HEK293 (cell line): Measurements from ENCODE around the gene BID.

Source experiments
- GLI4 ChIP-seq: fragments of 450-650 bp; formaldehyde crosslinking; IDR thresholded peaks from 2 replicates; pipeline ENCODE4 v1.5.1; 2016; ENCODE audit warnings: missing biosample characterization, missing genetic modification characterization
- KLF8 ChIP-seq: fragments of 450-650 bp; formaldehyde crosslinking; IDR thresholded peaks from 2 replicates; pipeline ENCODE4 v1.5.1; 2016; ENCODE audit warnings: missing biosample characterization, missing genetic modification characterization
- REST ChIP-seq: fragments of 450-650 bp; formaldehyde crosslinking; IDR thresholded peaks from 2 replicates; pipeline ENCODE4 v1.5.1; 2016; ENCODE audit warnings: missing biosample characterization, missing genetic modification characterization
- SALL2 ChIP-seq: fragments of 450-650 bp; formaldehyde crosslinking; IDR thresholded peaks from 2 replicates; pipeline ENCODE4 v1.5.0; 2017; ENCODE audit warnings: missing biosample characterization, mild to moderate bottlenecking, missing genetic modification characterization, borderline replicate concordance
- YY1 ChIP-seq: fragments of 450-650 bp; formaldehyde crosslinking; IDR thresholded peaks from 2 replicates; pipeline ENCODE4 v1.5.1; 2018; ENCODE audit warnings: missing biosample characterization, missing genetic modification characterization
- ZNF23 ChIP-seq: fragments of 450-650 bp; formaldehyde crosslinking; IDR thresholded peaks from 2 replicates; pipeline ENCODE4 v1.5.1; 2016; ENCODE audit warnings: missing biosample characterization, missing genetic modification characterization, borderline replicate concordance
- ZNF274 ChIP-seq, 2 experiments: fragments of 200-500 bp in 1 of 2; fragments of 450-650 bp in 1 of 2; sonication (Bioruptor generic) in 1 of 2; formaldehyde crosslinking in 1 of 2; IDR thresholded peaks; 2 replicates each; pipeline versions ENCODE4 v1.5.1 to v1.6.1; 2014 to 2016; ENCODE audit warnings: borderline replicate concordance in 1 of 2, inconsistent platforms in 1 of 2, low read length in 1 of 2, missing biosample characterization in 1 of 2, missing genetic modification characterization in 1 of 2
- ZNF366 ChIP-seq: fragments of 450-650 bp; formaldehyde crosslinking; conservative IDR thresholded peaks from 2 replicates; pipeline ENCODE4 v1.5.1; 2016; ENCODE audit warnings: missing biosample characterization, missing genetic modification characterization
- ZNF529 ChIP-seq: fragments of 450-650 bp; formaldehyde crosslinking; IDR thresholded peaks from 2 replicates; pipeline ENCODE4 v1.5.1; 2017; ENCODE audit warnings: missing genetic modification characterization, missing biosample characterization; ENCODE audit not compliant: insufficient replicate concordance
- ZNF639 ChIP-seq: fragments of 450-650 bp; formaldehyde crosslinking; IDR thresholded peaks from 2 replicates; pipeline ENCODE4 v1.5.1; 2016; ENCODE audit warnings: missing biosample characterization, missing genetic modification characterization
- ZNF76 ChIP-seq: fragments of 450-650 bp; formaldehyde crosslinking; IDR thresholded peaks from 2 replicates; pipeline ENCODE4; 2016; ENCODE audit warnings: low read depth, missing biosample characterization, missing genetic modification characterization, borderline replicate concordance
- TF ChIP-seq, protein P1 (sequence below): fragments of 450-650 bp; formaldehyde crosslinking; IDR thresholded peaks from 2 replicates; pipeline ENCODE4 v1.5.0; 2017; ENCODE audit warnings: missing biosample characterization, missing genetic modification characterization, borderline replicate concordance
- TF ChIP-seq, protein P2 (sequence below): fragments of 450-650 bp; formaldehyde crosslinking; IDR thresholded peaks from 2 replicates; pipeline ENCODE4 v1.5.1; 2016; ENCODE audit warnings: missing biosample characterization, missing genetic modification characterization
- TF ChIP-seq, protein P3 (sequence below): fragments of 450-650 bp; formaldehyde crosslinking; IDR thresholded peaks from 2 replicates; pipeline ENCODE4 v1.5.1; 2016; ENCODE audit warnings: missing biosample characterization, missing genetic modification characterization

DNA sequence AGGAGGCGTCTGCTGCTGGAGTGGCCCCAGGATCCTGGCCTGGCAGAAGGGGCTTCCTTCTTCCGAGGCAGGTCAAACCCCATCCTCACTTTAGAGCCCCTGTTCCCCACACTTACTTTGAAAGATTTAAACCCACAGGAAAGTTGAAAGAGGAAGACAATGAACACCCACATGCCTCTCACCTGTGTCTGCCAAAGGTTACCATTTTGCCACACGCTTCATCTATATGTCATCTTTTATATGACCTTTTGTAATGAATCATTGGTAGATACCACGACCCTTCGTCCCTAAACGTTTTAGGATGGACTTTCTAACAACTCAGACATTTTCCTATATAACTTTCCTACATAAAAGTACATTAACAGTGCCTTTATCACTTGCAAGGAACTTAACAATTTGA lies 39.8 kb upstream of the BID start:
- no peak for TF ChIP-seq ZNF274 (IDR thresholded peaks at IDR 0.05; ENCODE audit: low read length)
- no peak for TF ChIP-seq ZNF274 (tag by site-specific recombination; IDR thresholded peaks at IDR 0.05; ENCODE audit: borderline replicate concordance)
- TF ChIP-seq, protein P1, sequence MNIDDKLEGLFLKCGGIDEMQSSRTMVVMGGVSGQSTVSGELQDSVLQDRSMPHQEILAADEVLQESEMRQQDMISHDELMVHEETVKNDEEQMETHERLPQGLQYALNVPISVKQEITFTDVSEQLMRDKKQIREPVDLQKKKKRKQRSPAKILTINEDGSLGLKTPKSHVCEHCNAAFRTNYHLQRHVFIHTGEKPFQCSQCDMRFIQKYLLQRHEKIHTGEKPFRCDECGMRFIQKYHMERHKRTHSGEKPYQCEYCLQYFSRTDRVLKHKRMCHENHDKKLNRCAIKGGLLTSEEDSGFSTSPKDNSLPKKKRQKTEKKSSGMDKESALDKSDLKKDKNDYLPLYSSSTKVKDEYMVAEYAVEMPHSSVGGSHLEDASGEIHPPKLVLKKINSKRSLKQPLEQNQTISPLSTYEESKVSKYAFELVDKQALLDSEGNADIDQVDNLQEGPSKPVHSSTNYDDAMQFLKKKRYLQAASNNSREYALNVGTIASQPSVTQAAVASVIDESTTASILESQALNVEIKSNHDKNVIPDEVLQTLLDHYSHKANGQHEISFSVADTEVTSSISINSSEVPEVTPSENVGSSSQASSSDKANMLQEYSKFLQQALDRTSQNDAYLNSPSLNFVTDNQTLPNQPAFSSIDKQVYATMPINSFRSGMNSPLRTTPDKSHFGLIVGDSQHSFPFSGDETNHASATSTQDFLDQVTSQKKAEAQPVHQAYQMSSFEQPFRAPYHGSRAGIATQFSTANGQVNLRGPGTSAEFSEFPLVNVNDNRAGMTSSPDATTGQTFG = no peak
- TF ChIP-seq, protein P2, sequence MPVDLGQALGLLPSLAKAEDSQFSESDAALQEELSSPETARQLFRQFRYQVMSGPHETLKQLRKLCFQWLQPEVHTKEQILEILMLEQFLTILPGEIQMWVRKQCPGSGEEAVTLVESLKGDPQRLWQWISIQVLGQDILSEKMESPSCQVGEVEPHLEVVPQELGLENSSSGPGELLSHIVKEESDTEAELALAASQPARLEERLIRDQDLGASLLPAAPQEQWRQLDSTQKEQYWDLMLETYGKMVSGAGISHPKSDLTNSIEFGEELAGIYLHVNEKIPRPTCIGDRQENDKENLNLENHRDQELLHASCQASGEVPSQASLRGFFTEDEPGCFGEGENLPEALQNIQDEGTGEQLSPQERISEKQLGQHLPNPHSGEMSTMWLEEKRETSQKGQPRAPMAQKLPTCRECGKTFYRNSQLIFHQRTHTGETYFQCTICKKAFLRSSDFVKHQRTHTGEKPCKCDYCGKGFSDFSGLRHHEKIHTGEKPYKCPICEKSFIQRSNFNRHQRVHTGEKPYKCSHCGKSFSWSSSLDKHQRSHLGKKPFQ = no peak
- no peak for TF ChIP-seq SALL2 (tag by site-specific recombination)
- TF ChIP-seq, protein P3, sequence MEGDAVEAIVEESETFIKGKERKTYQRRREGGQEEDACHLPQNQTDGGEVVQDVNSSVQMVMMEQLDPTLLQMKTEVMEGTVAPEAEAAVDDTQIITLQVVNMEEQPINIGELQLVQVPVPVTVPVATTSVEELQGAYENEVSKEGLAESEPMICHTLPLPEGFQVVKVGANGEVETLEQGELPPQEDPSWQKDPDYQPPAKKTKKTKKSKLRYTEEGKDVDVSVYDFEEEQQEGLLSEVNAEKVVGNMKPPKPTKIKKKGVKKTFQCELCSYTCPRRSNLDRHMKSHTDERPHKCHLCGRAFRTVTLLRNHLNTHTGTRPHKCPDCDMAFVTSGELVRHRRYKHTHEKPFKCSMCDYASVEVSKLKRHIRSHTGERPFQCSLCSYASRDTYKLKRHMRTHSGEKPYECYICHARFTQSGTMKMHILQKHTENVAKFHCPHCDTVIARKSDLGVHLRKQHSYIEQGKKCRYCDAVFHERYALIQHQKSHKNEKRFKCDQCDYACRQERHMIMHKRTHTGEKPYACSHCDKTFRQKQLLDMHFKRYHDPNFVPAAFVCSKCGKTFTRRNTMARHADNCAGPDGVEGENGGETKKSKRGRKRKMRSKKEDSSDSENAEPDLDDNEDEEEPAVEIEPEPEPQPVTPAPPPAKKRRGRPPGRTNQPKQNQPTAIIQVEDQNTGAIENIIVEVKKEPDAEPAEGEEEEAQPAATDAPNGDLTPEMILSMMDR (tag by site-specific recombination) = no peak
- TF ChIP-seq KLF8 (tag by site-specific recombination) = no peak
- no peak for TF ChIP-seq ZNF366 (tag by site-specific recombination)
- no peak for TF ChIP-seq REST (tag by site-specific recombination)
- no peak for TF ChIP-seq GLI4 (tag by site-specific recombination)
- TF ChIP-seq YY1 (tag by site-specific recombination) = no peak
- no peak for TF ChIP-seq ZNF529 (tag by site-specific recombination)
- TF ChIP-seq ZNF23 (tag by site-specific recombination) = no peak
- TF ChIP-seq ZNF76 (tag by site-specific recombination) = no peak
- no peak for TF ChIP-seq ZNF639 (tag by site-specific recombination)
